ENCODE results near the gene BMAL2. TPM values are rescaled to one million over a fixed set of nuclear protein-coding genes. Genes with fewer than 3 reads are reported as not detected.

Gene BMAL2
- total RNA-seq, 2 experiments from 2014 or later: 7.5 to 9.7 TPM

GRCh38 chr12:27340971-27341370 lies 8.3 kb downstream of the BMAL2 start:
- Mint-ChIP-seq H3K9me3 (no peaks in the 10 kb centered on the region), H3K27me3 (peaks cover 10% of the 10 kb centered on the region), H3K4me1 (ENCODE audit: low read depth) (peaks cover 3% of the 10 kb centered on the region), H3K4me3 (no peak overlapping the region), H3K36me3 (ENCODE audit: low read depth) (no peaks in the 10 kb centered on the region), H3K27ac (no peak overlapping the region)
- TF ChIP-seq CTCF (IDR thresholded peaks at IDR 0.05): no peak
- CTCF ChIA-PET: interaction anchor here (1.6 kb wide), 1 partner anchor 24 kb away, joined by 3 read pairs; no protein-coding TSS in a partner anchor
- DNase-seq (no peak), ATAC-seq (no peak)
- POLR2A ChIA-PET: interaction anchor here (0.8 kb wide), 1 partner anchor 8 kb away, joined by 4 read pairs; no protein-coding TSS in a partner anchor
- intact Hi-C loops (cut with micrococcal nuclease): no loop called here

DNA sequence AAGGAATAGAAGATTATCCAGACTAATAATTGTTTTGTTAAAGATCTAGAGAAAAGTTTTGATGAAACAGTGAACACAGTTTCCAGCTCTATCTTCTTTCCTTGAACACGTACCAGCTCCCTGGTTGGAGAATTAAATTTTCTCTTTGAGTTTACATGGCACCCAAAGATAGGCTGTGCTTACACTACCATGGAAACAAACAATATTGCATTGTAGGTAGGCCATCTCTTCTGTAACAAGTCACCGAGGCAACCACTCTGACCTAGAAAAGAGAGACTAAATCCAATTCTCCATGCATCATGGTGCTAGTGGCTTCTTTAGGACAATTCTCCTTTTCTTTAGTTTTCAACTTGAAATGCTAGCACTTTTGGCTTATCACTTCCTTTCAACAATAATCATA lies 9.9 kb downstream of the BMAL2 start:
- CTCF ChIA-PET: interaction anchor here (0.8 to 1.5 kb wide), 2 partner anchors 19 to 36 kb away, joined by 3 read pairs; no protein-coding TSS in a partner anchor
- Mint-ChIP-seq H3K36me3 (ENCODE audit: low read depth) (no peaks in the 10 kb centered on the region), H3K27me3 (peaks cover 3% of the 10 kb centered on the region), H3K4me1 (ENCODE audit: low read depth) (peaks cover 3% of the 10 kb centered on the region), H3K4me3 (no peak overlapping the region), H3K27ac (no peak overlapping the region), H3K9me3 (no peaks in the 10 kb centered on the region)
- no peak for ATAC-seq
- TF ChIP-seq CTCF (IDR thresholded peaks at IDR 0.05): no peak
- POLR2A ChIA-PET: no interaction called here
- intact Hi-C loops (cut with micrococcal nuclease): no loop called here
- no peak for DNase-seq

GRCh38 chr12:27343255-27344000 lies 10.8 kb downstream of the BMAL2 start:
- Mint-ChIP-seq H3K27me3 (peaks cover 5% of the 10 kb centered on the region), H3K27ac (no peak overlapping the region), H3K4me1 (ENCODE audit: low read depth) (peaks cover under 1% of the 10 kb centered on the region)

DNA sequence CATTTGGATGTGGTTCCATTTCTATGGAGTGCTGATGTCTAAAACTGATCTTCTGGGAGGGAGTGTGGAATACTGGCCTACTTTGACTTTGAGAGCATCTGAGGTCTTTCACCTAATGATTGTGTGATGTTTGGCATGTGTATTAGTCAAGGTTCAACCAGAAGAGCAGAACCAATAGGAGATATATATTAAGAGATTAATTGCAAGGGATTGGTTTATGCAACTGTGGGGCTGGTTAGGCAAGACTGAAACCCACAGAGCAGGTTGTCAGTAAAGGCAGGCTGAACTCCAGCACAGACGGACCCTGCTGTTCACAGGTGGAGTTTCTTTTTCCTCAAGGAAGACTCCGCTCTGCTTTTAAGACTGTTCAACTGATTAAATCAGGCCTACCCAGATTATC lies 11.6 kb downstream of the BMAL2 start:
- POLR2A ChIA-PET: interaction anchor here (0.6 kb wide), 1 partner anchor 26 kb away, joined by 3 read pairs; no protein-coding TSS in a partner anchor
- Mint-ChIP-seq H3K27ac (no peak overlapping the region), H3K27me3 (peaks cover 5% of the 10 kb centered on the region), H3K4me3 (no peak overlapping the region), H3K9me3 (no peaks in the 10 kb centered on the region), H3K36me3 (ENCODE audit: low read depth) (no peaks in the 10 kb centered on the region), H3K4me1 (ENCODE audit: low read depth) (no peaks in the 10 kb centered on the region)
- no peak for TF ChIP-seq CTCF (IDR thresholded peaks at IDR 0.05)
- CTCF ChIA-PET: interaction anchor here (1.0 kb wide), 1 partner anchor 40 kb away, joined by 3 read pairs; no protein-coding TSS in a partner anchor
- ATAC-seq: no peak
- no peak for DNase-seq
- intact Hi-C loops (cut with micrococcal nuclease): no loop called here

More at GRCh38 chr12:27343255-27344000, 10.8 kb downstream of the BMAL2 start:
- ChIA-PET CTCF (interaction anchor here (1.5 kb wide), 1 partner anchor 37 kb away, joined by 3 read pairs; no protein-coding TSS in a partner anchor), POLR2A (no interaction called here)
- H3K9me3 Mint-ChIP-seq: no peaks in the 10 kb centered on the region
- no peak overlapping the region for H3K4me3 Mint-ChIP-seq
- intact Hi-C loops (cut with micrococcal nuclease): no loop called here
- DNase-seq: no peak
- ATAC-seq: no peak
- TF ChIP-seq CTCF (IDR thresholded peaks at IDR 0.05): no peak
- H3K36me3 Mint-ChIP-seq (ENCODE audit: low read depth): no peaks in the 10 kb centered on the region

DNA sequence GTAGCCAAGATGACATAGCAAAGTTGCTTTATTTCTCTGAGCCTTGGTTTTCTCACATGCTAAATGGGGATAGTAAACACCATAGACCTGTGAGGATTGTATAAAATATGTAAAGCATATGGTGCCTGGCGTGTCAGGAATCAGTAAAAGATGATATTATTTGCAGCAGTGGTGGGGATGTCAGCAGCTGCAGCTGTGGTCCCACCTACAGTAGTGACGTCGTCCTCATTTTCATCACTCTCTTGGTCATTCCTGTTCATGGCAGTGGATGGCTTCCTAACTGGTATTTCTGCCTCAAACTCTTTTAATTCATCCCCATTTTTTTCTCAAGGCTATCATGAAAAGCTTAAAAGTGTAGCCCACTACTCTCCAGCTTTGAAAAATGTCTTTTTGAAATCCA lies 12.1 kb downstream of the BMAL2 start:
- peaks cover 5% of the 10 kb centered on the region for H3K27me3 Mint-ChIP-seq
- intact Hi-C loops (cut with micrococcal nuclease): no loop called here

More for the DNA sequence above, 12.1 kb downstream of the BMAL2 start:
- Mint-ChIP-seq H3K4me1 (ENCODE audit: low read depth) (no peaks in the 10 kb centered on the region), H3K9me3 (no peaks in the 10 kb centered on the region), H3K4me3 (no peak overlapping the region), H3K27ac (no peak overlapping the region), H3K36me3 (ENCODE audit: low read depth) (no peaks in the 10 kb centered on the region)
- ChIA-PET POLR2A (interaction anchor here (0.6 kb wide), 1 partner anchor 25 kb away, joined by 3 read pairs; no protein-coding TSS in a partner anchor), CTCF (interaction anchor here (1.0 kb wide), 1 partner anchor 40 kb away, joined by 3 read pairs; no protein-coding TSS in a partner anchor)
- ATAC-seq (no peak), DNase-seq (no peak)
- no peak for TF ChIP-seq CTCF (IDR thresholded peaks at IDR 0.05)
